ENCODE results near the gene PIEZO2.

Gene PIEZO2

DNA sequence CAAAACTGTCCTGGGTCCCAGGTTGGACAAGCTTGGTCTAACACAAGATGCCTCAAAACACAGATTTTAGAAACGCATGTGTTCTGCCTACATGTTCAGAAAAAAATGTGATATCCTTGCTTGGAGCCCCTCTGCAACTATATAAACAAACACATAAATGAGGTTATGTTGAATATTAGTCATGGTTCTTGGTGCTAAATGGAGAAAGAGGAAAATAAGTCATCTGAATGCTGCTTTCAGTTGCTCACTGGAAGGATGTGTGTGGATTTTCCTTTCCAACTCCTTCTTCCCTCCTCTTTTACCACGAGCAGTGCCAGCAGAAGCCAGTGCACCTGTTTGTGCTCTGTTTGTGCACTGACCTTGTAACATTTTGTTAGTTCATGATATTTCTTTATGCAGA lies 85.3 kb downstream of the PIEZO2 start:
- DNase-seq: no peak

- no peak for DNase-seq
Observed at GRCh38 chr18:11055721-11056120, 93.6 kb downstream of the PIEZO2 start.

DNA sequence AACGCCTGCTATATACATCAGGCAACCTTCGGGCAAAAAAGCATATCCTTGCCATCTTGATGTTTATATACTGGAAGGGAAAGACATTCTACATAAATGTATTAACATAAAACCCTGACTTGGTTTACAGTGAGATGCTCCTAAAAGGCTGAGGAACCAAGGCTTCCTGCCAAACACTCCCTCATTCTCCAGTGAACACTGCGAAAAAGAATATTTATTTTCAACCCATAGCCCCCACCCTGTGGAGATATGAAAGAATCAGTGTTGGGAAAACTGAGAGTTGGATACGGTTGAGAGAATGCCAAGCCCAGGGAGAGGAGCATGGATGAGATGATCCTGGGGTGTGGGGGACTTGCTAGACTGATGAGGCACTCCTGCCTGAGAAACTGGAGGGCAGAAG lies 94.9 kb downstream of the PIEZO2 start:
- no peak for DNase-seq

GRCh38 chr18:11053293-11053692 lies 96.1 kb downstream of the PIEZO2 start:
- no peak for DNase-seq

DNA sequence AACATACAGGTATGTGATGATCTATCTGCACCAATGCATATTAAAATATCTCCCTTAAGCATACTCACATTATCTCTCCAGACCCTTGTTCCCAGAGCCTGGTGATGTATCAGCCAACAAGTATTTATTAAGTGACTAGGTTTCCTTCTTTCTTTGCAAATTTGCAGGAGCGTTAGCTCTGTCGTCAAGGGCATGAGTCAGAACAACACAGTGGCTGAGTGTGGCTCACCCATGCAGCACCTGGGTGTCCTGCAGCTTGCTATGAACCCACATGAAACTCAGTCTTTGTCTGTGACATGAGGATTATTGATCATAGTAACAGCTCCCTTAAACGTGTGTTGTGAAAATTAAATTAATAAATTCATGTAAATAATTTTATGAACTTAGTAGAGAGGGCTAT lies 96.6 kb downstream of the PIEZO2 start:
- no peak for DNase-seq

- DNase-seq: no peak
Observed at GRCh38 chr18:11051462-11051861, 97.9 kb downstream of the PIEZO2 start.

GRCh38 chr18:11050966-11051365 lies 98.4 kb downstream of the PIEZO2 start:
- no peak for DNase-seq

GRCh38 chr18:11047817-11048216 lies 101.6 kb downstream of the PIEZO2 start:
- DNase-seq: no peak

- DNase-seq: no peak
Observed at GRCh38 chr18:11047156-11047555, 102.2 kb downstream of the PIEZO2 start.

GRCh38 chr18:11046140-11046539 lies 103.2 kb downstream of the PIEZO2 start:
- no peak for DNase-seq

DNA sequence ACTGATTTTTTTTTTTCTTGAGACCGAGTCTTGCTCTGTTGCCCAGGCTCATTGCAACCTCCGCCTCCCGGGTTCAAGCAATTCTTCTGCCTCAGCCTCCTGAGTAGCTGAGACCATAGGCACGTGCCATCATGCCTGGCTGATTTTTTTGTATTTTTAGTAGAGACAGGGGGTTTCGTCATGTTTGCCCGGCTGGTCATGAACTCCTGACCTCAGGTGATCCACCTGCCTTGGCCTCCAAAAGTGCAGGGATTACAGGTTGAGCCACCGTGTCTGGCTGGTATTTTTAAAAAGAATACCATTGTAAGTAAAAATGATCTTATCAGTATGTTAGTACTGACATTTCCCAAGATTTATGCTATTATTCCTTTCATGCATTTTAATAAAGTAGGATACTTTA lies 105.7 kb downstream of the PIEZO2 start:
- no peak for DNase-seq

- DNase-seq: no peak
Observed at GRCh38 chr18:11042247-11042646, 107.1 kb downstream of the PIEZO2 start.

- peak; percentile 22 for DNase-seq
Observed at GRCh38 chr18:11040823-11041656, 108.3 kb downstream of the PIEZO2 start.

DNA sequence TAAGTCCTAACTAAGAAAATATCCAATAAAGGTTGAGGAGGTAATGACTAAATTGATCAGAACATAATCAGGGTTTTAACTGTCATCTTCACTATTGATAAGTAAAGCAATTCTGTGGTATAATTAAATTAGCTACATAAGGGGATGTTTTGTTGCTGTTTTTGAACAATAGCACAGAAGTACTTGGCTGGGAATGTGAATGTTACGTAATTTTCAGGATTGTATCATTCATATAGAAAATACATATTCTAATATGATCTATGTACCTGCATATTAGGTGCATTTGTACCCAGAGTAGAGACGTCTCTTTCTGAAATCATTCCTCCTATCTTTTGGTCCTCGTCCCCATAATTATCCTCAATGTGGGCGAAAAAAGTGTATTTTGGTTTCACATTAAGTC lies 109.0 kb downstream of the PIEZO2 start:
- DNase-seq: no peak

- DNase-seq: no peak
Observed at GRCh38 chr18:11037533-11038240, 111.7 kb downstream of the PIEZO2 start.

- no peak for DNase-seq
Observed at GRCh38 chr18:11035814-11036495, 113.4 kb downstream of the PIEZO2 start.

DNA sequence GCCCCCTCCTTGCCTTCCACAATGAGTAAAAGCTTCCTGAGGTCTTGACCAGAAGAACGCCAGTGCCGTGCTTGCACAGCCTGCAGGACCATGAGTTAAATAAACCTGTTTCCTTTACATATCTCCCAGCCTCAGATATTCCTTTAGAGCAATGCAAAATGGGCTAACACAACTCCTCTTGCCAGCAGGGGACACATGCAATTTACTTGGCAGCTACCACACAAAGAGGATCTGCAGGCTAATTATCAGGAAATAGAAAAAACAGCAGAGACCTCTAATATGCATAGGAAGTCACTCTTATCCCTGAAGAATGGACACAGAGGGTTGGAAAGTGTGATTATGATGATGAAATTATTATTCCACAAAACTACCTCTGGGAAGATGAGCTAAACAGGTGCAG lies 114.0 kb downstream of the PIEZO2 start:
- DNase-seq: no peak

GRCh38 chr18:11034884-11035283 lies 114.5 kb downstream of the PIEZO2 start:
- no peak for DNase-seq

- no peak for DNase-seq
Observed at GRCh38 chr18:11033503-11033902, 115.9 kb downstream of the PIEZO2 start.

- no peak for DNase-seq
Observed at GRCh38 chr18:11031966-11032365, 117.4 kb downstream of the PIEZO2 start.

DNA sequence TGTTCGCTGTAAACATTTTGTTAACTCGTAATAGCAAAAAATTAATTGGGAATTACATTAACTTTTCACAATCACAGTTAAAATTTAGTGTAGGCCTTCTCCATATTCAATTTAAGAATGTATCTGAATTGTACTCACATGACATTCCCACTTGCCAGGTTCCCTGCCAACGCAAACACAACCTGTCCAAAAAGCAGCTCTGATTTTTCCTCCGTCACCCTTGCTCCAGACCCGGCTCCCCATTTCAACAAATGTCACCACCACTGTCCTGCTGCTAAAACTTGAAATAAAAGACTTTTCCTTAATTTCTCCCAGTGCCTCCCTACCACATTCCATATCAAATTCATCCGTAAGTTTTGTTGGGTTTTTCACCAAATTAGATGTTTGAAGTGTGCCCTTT lies 120.3 kb downstream of the PIEZO2 start:
- no peak for DNase-seq

GRCh38 chr18:11027862-11028261 lies 121.5 kb downstream of the PIEZO2 start:
- DNase-seq: no peak

DNA sequence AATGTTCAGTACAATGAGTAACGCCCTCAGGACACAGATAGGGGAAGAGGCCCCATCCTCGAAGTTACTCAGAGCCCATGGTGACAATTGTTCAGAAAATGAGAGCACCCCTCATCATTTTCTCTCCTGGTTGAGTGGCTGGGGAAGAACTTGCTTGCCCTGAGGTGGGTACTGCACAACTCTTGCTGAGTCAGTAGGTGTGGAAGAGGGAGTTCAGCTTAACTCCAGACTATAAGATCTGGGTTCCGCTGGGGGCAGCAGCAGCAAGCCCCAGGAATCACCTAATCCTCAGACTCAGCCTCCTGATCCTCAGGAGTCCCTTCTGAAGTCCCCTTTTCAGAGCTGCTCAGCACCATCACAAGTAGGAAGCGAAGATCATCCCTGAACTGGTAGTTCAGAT lies 123.7 kb downstream of the PIEZO2 start:
- DNase-seq: no peak

Data from CD4-positive, alpha-beta T cell treated with Interleukin-17A for 1 hour (primary cell).